MM.1S (cell line): ENCODE results near the gene ABTB2.
"Not testable (repeated sequence)": the region's sequence is repeated elsewhere in the genome, so short reads cannot be mapped to it uniquely, and the experiment has no call there.

Source experiments
- EZH2 ChIP-seq: fragments of 300-600 bp; sonication (generic); optimal IDR thresholded peaks from 2 replicates; pipeline ENCODE3; 2017; ENCODE audit warnings: low read depth, mild to moderate bottlenecking, antibody characterized with exemption, low read length, mixed read lengths
- EZH2phosphoT487 ChIP-seq: fragments of 300-600 bp; sonication (generic); IDR thresholded peaks from 2 replicates; pipeline ENCODE4 v1.6.1; 2018; ENCODE audit warnings: antibody characterized with exemption, low read length

GRCh38 chr11:34218756-34219155 lies 139.1 kb downstream of the ABTB2 start:
- not testable (repeated sequence) for TF ChIP-seq EZH2phosphoT487, EZH2
